ENCODE results near the gene HIPK1. TPM values are rescaled to one million over a fixed set of nuclear protein-coding genes. Genes with fewer than 3 reads are reported as not detected.

Gene HIPK1
- total RNA-seq, 1 donor from 2014 or later: 41.0 TPM

- no peak for TF ChIP-seq CTCF (IDR thresholded peaks at IDR 0.05; ENCODE audit: partially characterized antibody, unreplicated experiment)
- Mint-ChIP-seq H3K9me3 (ENCODE audit: unreplicated experiment) (no peaks in the 10 kb centered on the region), H3K4me1 (ENCODE audit: low read depth, unreplicated experiment) (no peaks in the 10 kb centered on the region), H3K36me3 (ENCODE audit: unreplicated experiment) (no peaks in the 10 kb centered on the region), H3K27me3 (ENCODE audit: unreplicated experiment) (peaks cover 13% of the 10 kb centered on the region), H3K27ac (ENCODE audit: unreplicated experiment) (no peak overlapping the region), H3K4me3 (ENCODE audit: unreplicated experiment) (no peak overlapping the region)
- DNase-seq: no peak
Observed at GRCh38 chr1:113922957-113923356, 6.2 kb upstream of the HIPK1 start.

- Mint-ChIP-seq H3K36me3 (ENCODE audit: unreplicated experiment) (no peaks in the 10 kb centered on the region), H3K4me3 (ENCODE audit: unreplicated experiment) (no peak overlapping the region), H3K4me1 (ENCODE audit: low read depth, unreplicated experiment) (peaks cover 2% of the 10 kb centered on the region), H3K27ac (ENCODE audit: unreplicated experiment) (no peak overlapping the region), H3K9me3 (ENCODE audit: unreplicated experiment) (no peaks in the 10 kb centered on the region), H3K27me3 (ENCODE audit: unreplicated experiment) (peaks cover 12% of the 10 kb centered on the region)
- no peak for TF ChIP-seq CTCF (IDR thresholded peaks at IDR 0.05; ENCODE audit: partially characterized antibody, unreplicated experiment)
- DNase-seq: no peak
Observed at GRCh38 chr1:113924473-113924872, 4.7 kb upstream of the HIPK1 start.

- H3K4me1 Mint-ChIP-seq (ENCODE audit: low read depth, unreplicated experiment): peaks cover 16% of the 10 kb centered on the region
- no peak for TF ChIP-seq CTCF (IDR thresholded peaks at IDR 0.05; ENCODE audit: partially characterized antibody, unreplicated experiment)
- H3K4me3 Mint-ChIP-seq (ENCODE audit: unreplicated experiment): peak overlapping the region; percentile 92
- no peaks in the 10 kb centered on the region for H3K36me3 Mint-ChIP-seq (ENCODE audit: unreplicated experiment)
- peaks cover 14% of the 10 kb centered on the region for H3K27me3 Mint-ChIP-seq (ENCODE audit: unreplicated experiment)
- DNase-seq: no peak
- peak overlapping the region; percentile 94 for H3K27ac Mint-ChIP-seq (ENCODE audit: unreplicated experiment)
- peaks cover 6% of the 10 kb centered on the region for H3K9me3 Mint-ChIP-seq (ENCODE audit: unreplicated experiment)
Observed at GRCh38 chr1:113928187-113928930, 765 bp upstream of the HIPK1 start.

GRCh38 chr1:113929750-113930498 is 800 bp downstream of the HIPK1 start:
- H3K4me3 Mint-ChIP-seq (ENCODE audit: unreplicated experiment): peak overlapping the region; percentile 90
- peak overlapping the region; percentile 70 for H3K27ac Mint-ChIP-seq (ENCODE audit: unreplicated experiment)
- peaks cover 19% of the 10 kb centered on the region for H3K4me1 Mint-ChIP-seq (ENCODE audit: low read depth, unreplicated experiment)

More at GRCh38 chr1:113929750-113930498, 800 bp downstream of the HIPK1 start:
- no peak for TF ChIP-seq CTCF (IDR thresholded peaks at IDR 0.05; ENCODE audit: partially characterized antibody, unreplicated experiment)
- DNase-seq: peak; percentile 61
- H3K9me3 Mint-ChIP-seq (ENCODE audit: unreplicated experiment): peaks cover 6% of the 10 kb centered on the region
- H3K36me3 Mint-ChIP-seq (ENCODE audit: unreplicated experiment): no peaks in the 10 kb centered on the region
- peaks cover 13% of the 10 kb centered on the region for H3K27me3 Mint-ChIP-seq (ENCODE audit: unreplicated experiment)
